Measurements from ENCODE around the gene SETDB1.
A peak's percentile ranks its signal among the peaks of the same experiment; 100 is the strongest.

The SETDB1 gene

DNA sequence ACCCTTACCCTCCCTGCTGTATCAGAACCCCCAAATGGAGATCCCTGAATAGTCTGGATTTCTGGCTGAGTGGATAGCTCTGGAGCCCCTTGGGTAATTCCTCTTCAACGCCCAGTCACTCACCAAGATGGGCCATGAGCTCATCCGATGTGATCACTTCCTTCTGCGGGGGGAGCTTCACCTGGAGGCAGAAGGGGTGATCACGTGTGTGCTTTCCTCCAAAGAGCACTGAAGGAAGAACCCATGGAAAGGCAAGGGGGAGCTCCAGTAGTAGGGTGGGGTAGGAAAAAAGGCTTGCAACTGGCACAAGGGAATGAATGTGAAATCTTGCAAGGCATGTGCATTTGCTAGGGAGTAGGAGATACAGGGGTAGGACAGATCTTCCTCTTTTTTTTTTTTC, 75.4 kb downstream of the SETDB1 start:
- no peak for DNase-seq (ENCODE audit: low read depth in 1 of 2, low spot score in 1 of 2)

DNA sequence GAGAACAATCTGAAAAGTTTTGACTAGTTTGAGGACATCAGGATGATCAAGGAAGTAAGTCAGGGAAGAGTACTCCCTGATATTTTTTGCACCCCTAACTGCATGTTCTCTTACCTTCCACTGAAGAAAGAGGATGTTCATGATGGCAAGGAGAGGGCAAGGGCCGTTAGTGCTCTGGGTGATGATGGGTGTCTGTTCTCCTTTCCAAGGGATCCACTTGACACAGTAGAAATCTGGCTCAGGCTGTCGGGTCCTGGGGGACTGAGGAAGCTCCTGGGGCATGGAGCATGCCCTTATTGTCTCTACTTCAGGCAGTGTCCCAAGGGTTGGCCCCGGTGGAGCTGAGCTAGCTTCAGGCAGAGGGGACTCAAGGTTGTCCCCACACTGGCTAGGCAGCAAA, 75.9 kb downstream of the SETDB1 start:
- DNase-seq (ENCODE audit: low read depth in 1 of 2, low spot score in 1 of 2): no peak

DNA sequence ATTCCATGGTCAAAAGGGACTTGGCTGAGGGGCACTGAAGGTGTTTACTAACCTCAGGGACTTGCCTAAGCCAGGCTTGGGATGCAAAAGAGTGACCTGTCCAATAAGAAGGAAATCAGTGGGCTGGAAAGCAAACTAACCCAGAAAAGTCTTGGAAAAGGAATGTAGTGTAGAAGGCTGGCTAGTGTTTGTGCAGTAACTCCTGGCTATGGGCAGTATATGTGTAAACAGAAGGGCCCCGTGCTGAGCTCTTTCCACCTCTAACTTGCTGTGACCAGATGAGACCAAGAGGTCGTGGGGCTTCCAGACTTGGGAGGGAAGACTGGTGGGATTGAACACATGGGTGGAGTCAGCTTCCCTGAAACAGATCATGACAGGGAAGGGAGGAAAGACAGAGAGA, 76.4 kb downstream of the SETDB1 start:
- no peak for DNase-seq (ENCODE audit: low read depth in 1 of 2, low spot score in 1 of 2)

DNA sequence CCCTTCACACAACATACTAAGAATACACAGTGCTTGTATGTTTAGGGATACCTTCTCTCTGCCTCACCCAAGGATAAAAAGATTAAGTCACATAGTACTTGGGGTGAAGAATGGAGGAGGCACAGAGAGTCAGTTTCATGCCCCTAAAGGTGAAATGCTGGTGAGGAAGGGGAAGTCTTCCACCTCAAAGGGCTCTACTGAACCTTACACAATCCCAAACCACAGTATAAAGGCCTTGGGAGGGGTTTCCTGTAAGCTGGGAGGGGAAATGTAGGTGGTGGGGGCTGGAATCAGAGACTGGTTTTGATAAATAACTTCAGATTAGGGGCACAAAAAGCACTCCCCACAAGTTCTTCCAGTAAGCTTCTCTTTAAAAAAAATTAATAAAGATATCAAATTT, 77.0 kb downstream of the SETDB1 start:
- no peak for DNase-seq (ENCODE audit: low read depth in 1 of 2, low spot score in 1 of 2)

DNA sequence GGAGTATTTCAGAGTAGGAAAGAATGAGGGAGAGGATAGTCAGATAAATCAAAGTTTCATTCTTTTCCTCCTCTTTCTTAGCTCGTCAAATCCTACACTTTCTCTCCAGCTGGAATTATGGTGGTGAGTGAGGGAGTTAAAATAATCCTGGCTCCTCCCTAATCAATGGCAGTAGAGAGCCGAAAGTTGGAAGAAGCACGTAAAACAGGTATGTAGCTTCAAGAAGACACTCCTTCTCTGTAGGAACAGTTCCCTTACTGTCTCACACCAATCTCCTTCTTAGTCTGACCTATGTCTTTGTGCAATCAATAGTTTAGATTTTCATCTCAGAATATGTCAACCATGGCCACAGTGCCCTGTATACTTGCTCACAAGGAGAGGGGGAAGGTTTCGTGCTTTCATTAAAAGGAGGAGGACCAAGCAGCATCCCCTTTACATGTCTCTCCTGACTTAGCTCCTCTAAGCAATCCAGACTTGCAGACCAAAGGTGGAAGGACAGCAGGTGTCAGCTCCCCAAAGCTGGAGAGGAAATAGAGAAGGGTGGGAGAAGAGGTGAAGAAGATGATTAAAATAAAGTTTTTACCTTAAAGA, 79.7 kb downstream of the SETDB1 start:
- no peak for DNase-seq (ENCODE audit: low read depth in 1 of 2, low spot score in 1 of 2)

DNA sequence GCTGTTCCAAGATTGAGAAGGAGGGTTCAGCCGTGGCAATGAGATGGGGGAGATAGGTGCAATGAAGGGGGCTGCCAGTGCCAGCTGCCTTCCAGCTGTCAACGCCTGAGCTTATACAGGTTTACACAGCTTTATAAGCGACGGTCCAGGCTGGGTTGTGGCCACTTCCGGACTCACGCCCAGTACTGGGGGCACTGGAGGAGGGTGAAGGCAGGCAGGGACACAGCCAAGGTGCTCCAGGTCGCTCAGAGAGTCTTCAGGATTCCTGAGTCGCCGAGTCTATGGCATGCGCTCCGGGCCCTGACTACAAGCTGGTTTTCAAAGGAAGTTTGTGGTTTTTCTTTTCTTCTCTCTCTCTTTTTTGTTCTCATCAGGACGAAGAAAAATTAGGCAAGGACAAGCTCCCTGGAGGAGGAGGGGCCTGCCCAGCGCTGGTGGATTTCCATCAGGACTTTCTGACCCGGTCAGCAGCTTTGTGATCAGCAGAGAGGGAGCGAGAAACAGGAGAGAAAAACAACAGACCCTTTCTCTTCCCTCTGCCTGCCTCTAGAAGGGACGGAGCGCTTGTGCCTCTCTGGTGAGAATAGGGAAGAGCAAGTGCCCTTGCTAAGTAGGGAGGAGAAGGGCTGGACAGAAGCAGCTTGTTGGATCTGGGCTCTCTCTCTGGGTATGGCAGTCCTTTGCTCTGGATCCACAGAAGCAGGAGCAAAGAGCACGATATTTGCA, 80.3 kb downstream of the SETDB1 start, which contains the start of gene MINDY1:
Gene MINDY1 (minus strand): TSS at position 576 of the 726 bp plus-strand sequence. CDS start 4,285 bp downstream, outside the sequence.
- DNase-seq (ENCODE audit: low read depth in 1 of 2, low spot score in 1 of 2): no peak

DNA sequence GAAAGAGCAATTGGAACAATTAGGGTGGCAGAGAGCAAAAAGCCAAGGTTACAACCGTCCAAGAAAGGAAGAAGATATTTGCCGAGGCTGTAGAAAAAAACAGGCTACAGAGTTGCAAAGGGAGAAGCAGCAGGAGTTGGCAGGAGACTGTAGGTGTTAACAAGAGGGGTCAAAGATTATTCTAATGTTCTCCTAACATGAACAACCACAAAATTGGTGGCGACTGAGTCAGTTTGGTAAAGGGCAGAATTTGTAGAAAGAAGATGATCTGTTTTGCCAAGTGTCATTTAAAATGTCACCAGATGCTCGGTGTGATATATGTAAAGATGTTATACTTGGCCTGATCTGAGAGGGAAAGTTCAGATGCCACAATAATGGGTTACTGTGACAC, 81.7 kb downstream of the SETDB1 start:
- DNase-seq (ENCODE audit: low read depth in 1 of 2, low spot score in 1 of 2): no peak

DNA sequence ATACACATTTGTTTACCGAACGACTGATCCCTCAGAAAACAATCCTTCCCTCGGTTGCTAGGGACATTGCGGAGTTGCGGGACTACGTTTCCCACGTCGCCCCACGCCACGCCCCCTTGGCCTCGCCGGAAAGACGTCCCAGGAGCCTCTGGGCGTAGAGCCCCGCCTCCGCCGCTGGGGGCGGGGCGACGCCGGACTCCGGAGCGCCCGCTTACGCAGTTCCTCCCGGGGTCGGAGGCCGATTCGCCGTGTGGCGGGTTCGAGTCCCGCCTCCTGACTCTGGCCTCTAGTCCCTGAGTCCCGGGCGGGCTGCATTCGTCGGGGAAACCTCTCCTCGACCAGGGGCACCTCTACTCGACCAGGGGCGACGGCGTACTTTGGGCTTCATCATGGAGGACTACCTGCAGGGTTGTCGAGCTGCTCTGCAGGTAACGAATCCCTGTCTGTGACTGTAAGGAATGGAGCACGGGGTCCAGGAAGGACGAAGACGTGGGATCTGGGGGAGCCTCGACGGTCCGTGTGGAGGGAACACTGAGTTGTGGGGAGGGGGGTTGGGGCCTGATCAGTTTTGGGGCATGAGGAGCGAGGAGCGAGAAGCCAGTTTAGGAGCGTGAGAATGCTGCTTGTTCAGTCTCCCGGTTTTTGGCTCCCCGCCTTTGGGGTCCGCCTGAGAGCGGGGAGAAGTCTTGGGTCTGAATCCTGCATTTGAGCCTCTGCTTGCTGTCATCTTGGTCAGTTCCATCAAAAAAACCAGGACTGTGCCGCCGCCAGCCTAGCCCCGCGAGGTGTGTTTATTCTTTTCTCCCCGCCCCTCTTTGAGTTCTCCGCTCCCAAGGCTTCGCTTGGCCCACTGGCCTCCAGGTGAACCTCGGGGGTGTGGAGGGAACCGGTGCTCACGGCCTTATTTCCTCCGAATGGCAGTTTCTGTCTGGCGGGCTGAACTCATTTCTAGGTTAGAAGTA, 82.4 kb downstream of the SETDB1 start, which contains the start of gene PRUNE1:
Gene PRUNE1 (plus strand): TSS at position 206 of the 962 bp plus-strand sequence. CDS start 184 bp downstream, at position 390.
- DNase-seq (ENCODE audit: low read depth in 1 of 2, low spot score in 1 of 2): peak; percentile 92 to 96

DNA sequence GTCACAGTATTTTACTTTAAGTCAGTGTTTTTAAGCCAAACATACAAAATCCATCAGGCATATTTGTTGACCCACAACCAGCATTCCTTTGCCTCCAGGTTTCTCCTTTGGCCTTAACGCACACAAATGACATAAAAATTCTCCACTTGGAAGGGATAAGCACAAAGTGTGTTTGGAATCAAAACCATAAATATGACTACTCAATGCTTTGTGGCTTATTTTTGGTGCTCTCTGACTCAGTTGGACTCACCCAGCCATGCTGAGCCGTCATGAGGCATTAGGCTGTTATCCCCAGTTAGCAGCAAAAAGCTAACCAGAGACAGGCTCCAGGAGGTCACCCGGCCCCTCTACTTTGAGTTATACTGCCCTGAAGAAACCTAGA, 83.0 kb downstream of the SETDB1 start:
- no peak for DNase-seq (ENCODE audit: low read depth in 1 of 2, low spot score in 1 of 2)

DNA sequence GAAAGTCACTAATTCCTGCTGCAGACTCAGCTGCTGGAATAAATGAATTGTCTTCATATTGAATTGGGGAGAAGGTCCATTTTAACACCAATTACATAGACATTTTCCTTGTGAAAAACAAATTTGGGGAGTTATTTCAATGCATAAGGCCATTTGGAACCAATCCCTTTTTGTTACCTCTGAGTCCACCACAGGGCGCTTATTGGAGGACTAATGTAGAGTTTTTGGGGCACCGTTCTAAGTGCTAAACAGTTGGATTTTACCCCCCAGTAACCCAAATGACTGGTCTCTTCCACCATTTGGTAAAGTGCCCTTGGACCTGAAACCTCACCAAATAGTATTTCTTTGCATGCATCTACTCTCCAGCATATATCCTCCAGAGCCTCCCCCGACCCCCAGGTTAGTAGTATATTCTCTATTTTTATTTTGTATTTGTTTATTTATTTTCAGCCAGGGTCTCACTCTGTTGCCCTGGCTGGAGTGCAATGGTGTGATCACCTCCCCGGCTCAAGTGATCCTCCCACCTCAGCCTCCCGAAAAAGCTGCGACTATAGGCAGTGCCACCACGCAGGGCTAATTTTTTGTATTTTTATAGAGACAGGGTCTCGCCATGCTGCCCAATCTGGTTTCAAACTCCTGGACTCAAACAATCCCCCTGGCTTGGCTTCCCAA, 83.6 kb downstream of the SETDB1 start:
- DNase-seq (ENCODE audit: low read depth in 1 of 2, low spot score in 1 of 2): no peak

DNA sequence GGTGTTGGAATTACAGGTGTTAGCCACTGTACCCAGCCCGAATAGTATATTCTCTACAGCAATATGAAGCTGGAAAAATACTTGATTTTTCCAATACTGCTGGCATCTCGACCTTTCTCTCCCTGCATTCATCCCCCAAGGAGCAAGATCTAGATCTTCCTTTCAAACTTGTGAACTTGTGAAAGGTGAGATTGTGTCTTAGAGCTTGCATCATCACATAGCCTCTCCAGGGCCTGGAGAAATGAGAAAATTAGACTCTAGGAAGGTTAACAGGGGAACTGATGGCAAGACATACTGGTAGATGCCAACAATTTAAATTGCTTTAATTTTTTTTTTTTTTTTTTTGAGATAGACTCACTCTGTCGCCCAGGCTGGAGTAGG, 84.2 kb downstream of the SETDB1 start:
- DNase-seq (ENCODE audit: low read depth in 1 of 2, low spot score in 1 of 2): no peak

DNA sequence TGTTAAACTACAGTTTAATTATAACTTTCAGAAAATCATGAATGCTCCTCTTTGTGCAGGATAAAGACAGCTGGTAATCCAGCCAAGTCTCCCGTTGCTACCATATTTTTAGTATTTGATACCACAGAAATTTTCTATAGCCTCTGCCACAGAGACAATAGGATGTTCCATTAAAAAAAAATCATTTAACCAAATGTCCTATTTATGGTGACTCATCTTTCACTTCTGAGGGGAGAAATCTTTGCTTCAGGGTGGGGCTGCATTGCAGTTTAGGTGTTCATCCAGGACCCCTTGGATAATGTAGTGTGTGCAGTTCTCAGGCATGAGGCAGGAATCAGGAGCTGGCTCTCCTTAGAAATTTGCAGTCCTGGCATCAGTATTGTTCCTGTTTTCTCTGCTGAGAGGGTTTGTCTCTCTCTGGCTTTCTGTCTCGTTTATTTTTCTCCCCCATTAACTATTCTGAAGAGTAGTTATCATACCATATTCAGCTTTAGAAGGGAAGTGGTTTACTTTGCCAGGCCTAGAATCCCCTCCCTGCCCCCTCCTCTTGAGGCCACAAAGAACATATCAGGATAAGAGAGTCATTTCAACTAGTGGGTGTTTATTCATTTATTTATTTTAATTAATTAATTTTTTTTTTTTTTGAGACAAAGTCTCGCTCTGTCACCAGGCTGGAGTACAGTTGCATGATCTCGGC, 85.1 kb downstream of the SETDB1 start:
- no peak for DNase-seq (ENCODE audit: low read depth in 1 of 2, low spot score in 1 of 2)

DNA sequence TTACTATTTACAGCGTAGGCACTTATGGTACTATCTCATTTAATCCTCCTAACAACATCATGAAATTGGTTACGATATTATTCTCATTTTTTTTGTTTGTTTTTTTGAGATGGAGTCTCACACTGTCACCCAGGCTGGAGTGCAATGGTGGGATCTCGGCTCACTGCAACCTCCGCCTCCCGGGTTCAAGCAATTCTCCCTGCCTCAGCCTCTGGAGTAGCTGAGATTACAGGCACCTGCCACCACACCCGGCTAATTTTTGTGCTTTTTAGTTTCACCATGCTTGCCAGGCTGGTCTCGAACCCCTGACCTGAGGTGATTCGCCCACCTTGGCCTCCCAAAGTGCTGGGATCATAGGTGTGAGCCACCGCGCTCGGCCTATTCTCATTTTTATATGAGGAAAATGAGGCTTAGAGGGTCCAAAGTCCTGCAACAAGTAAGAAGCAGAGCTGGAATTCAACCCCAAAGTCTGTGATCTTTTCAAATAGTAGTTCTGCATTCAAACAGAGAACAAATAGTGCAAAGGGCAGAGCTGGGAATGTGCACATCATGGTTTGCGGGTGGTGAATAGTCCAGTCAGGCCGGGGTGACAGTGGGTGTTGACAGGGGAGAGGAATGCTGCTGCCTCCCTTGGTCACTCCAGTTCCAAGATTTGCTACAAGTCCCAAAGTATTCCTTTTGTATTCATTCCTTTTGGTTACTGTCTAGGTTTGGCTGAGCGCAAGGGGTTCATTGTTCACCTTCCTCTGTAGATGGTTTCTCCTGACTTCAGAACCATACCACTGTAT, 86.7 kb downstream of the SETDB1 start:
- DNase-seq (ENCODE audit: low read depth in 1 of 2, low spot score in 1 of 2): no peak

DNA sequence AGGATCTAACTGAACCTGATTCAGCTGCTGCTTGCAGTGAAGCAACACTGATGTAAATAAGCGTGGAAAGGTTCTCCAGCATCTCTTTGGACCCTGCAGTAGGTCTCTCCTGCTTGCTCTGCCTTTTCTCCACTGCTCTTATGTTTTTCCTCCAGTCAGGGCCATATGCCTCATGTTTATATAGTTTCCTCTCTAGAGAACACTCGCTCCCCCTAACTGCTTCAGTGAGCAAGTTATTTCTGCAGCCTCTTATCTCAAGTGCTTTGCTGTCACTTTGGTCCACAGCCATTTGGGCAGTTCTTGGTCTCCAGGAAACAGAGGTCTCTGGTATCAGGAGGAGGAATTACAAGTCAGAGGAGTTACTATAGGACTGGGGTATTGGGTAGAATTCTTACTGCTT, 87.4 kb downstream of the SETDB1 start:
- DNase-seq (ENCODE audit: low read depth in 1 of 2, low spot score in 1 of 2): no peak
